GM10266 (cell line): Measurements from ENCODE around the gene LGR4.
"Not testable (repeated sequence)": the region's sequence is repeated elsewhere in the genome, so short reads cannot be mapped to it uniquely, and the experiment has no call there.

ENCODE experiments used
- DNase-seq: peaks from one replicate; pipeline ENCODE4 v3.0.0; 2012; ENCODE audit errors: extremely low spot score
- CTCF ChIP-seq: IDR thresholded peaks from 2 replicates; pipeline ENCODE4 v1.5.1; 2012; ENCODE audit warnings: mild to moderate bottlenecking, low read depth; ENCODE audit not compliant: control insufficient read depth, insufficient read depth; ENCODE audit errors: missing control alignments

LGR4 gene

GRCh38 chr11:27329867-27330632, 142.5 kb downstream of the LGR4 start:
- no peak for DNase-seq
- TF ChIP-seq CTCF = no peak

GRCh38 chr11:27328614-27329013, 144.0 kb downstream of the LGR4 start:
- no peak for DNase-seq
- TF ChIP-seq CTCF = no peak

- DNase-seq = not testable (repeated sequence)
Measured at GRCh38 chr11:27327064-27327463, 145.5 kb downstream of the LGR4 start.

- DNase-seq = not testable (repeated sequence)
Measured at GRCh38 chr11:27322196-27322595, 150.4 kb downstream of the LGR4 start.

GRCh38 chr11:27321340-27321739, 151.2 kb downstream of the LGR4 start:
- DNase-seq = not testable (repeated sequence)

- TF ChIP-seq CTCF = no peak
- peak; percentile 67 for DNase-seq
Measured at GRCh38 chr11:27319072-27319471, 153.5 kb downstream of the LGR4 start.

- TF ChIP-seq CTCF = no peak
- DNase-seq = no peak
Measured at GRCh38 chr11:27317751-27318150, 154.8 kb downstream of the LGR4 start.
